ENCODE measurements around the gene SMAD9. TPM values are rescaled to one million over a fixed set of nuclear protein-coding genes. Genes with fewer than 3 reads are reported as not detected.

SMAD9 gene
- total and polyA plus RNA-seq, 5 donors from 2014 or later = 0.06 to 0.15 (median 0.08) TPM; not detected in 2

- ATAC-seq (ENCODE audit: low read depth in 2 of 2) (no peak), DNase-seq (no peak)
- Mint-ChIP-seq H3K27ac (no peak overlapping the region), H3K4me3 (peak overlapping the region in 1 of 4 donors; percentile 21), H3K27me3 (peaks cover 64% of the 10 kb centered on the region), H3K9me3 (peaks cover 0 to 3% (median 0%) of the 10 kb centered on the region in 7 donors), H3K4me1 (peaks cover 0 to 14% (median 0%) of the 10 kb centered on the region in 4 donors), H3K36me3 (no peaks in the 10 kb centered on the region)
- H3K36me3 ChIP-seq (ENCODE audit: control insufficient read depth, insufficient read depth, low read length) = no peaks in the 10 kb centered on the region
- H3K4me1 ChIP-seq (ENCODE audit: control insufficient read depth, insufficient read depth, low read length, poor library complexity, severe bottlenecking) = peaks cover 6% of the 10 kb centered on the region
- peaks cover 44% of the 10 kb centered on the region for H3K27me3 ChIP-seq (ENCODE audit: control insufficient read depth, insufficient read depth, low read length)
- H3K4me3 ChIP-seq (ENCODE audit: low read depth, low read length) = no peak overlapping the region
- H3K27ac ChIP-seq (ENCODE audit: insufficient read depth, low read length, poor library complexity, severe bottlenecking) = no peak overlapping the region
- H3K9me3 ChIP-seq (ENCODE audit: control insufficient read depth in 2 of 2, low read length in 2 of 2) = no peaks in the 10 kb centered on the region
Measured at GRCh38 chr13:36917311-36917710, 2.7 kb downstream of the SMAD9 start.

DNA sequence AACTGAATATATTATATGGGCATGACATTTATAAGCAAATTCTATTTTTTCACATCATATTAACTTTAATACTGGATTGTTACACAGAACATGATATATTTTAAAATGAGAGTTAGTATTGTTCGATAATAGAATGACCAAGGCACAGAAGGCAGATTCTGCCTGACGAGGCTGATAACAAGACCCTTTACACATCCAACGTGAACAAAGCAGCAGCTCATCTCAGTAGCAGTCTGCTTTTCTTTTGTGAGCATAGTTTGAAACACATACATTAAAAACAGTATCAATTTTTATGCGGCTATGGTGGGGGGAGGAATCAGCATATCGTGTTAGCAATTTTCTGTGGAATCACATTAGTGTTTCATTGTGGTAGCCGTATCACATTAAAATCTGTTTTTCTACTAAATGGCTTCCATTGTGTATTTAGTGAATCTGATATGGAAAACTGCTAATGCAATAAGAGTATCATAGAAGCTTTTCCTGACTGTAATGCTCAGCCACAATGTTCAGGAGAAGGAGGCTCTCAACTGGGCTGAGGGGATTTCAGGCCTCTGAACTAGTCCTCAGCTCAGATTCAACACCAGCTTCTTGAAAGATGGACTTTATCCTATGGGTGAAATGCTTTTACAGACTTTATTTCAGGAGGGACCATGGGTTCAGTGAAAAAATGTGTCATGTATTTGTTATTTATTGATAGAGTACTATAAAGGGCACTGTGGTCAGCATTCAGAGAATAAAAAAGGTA lies 4.0 kb downstream of the SMAD9 start:
- DNase-seq (no peak), ATAC-seq (ENCODE audit: low read depth in 2 of 2) (no peak)
- no peak overlapping the region for H3K27ac ChIP-seq (ENCODE audit: insufficient read depth, low read length, poor library complexity, severe bottlenecking)
- H3K4me3 Mint-ChIP-seq = no peak overlapping the region
- H3K9me3 Mint-ChIP-seq = peaks cover 0 to 3% (median 0%) of the 10 kb centered on the region in 7 donors
- peaks cover 0 to 14% (median 0%) of the 10 kb centered on the region in 4 donors for H3K4me1 Mint-ChIP-seq
- no peak overlapping the region for H3K27ac Mint-ChIP-seq
- peaks cover 35% of the 10 kb centered on the region for H3K27me3 ChIP-seq (ENCODE audit: control insufficient read depth, insufficient read depth, low read length)
- H3K9me3 ChIP-seq (ENCODE audit: control insufficient read depth in 2 of 2, low read length in 2 of 2) = no peaks in the 10 kb centered on the region
- H3K36me3 Mint-ChIP-seq = no peaks in the 10 kb centered on the region
- no peak overlapping the region for H3K4me3 ChIP-seq (ENCODE audit: low read depth, low read length)
- H3K4me1 ChIP-seq (ENCODE audit: control insufficient read depth, insufficient read depth, low read length, poor library complexity, severe bottlenecking) = peaks cover 6% of the 10 kb centered on the region
- H3K36me3 ChIP-seq (ENCODE audit: control insufficient read depth, insufficient read depth, low read length) = no peaks in the 10 kb centered on the region
- H3K27me3 Mint-ChIP-seq = peaks cover 56% of the 10 kb centered on the region

DNA sequence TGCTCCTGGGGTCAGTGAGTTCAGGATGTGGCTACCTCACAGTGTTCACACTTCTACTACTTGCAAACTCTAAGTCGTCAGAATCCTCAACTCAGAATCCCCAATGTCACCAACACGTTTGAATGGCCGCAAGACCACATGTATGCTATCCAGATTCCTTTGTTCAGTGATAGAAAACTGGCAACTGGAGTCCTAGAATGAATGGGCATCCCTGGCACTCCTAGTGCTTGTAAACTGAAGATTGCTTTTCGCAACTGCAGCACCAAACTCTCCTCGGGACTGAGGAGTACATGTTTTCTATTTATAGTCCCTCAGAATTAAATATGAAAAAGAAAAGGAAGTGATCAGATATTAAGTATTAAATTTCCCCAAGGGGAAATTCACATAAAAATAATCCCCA lies 4.9 kb downstream of the SMAD9 start:
- H3K4me3 Mint-ChIP-seq = no peak overlapping the region
- H3K27ac Mint-ChIP-seq = no peak overlapping the region
- H3K27ac ChIP-seq (ENCODE audit: insufficient read depth, low read length, poor library complexity, severe bottlenecking) = no peak overlapping the region
- H3K27me3 ChIP-seq (ENCODE audit: control insufficient read depth, insufficient read depth, low read length) = peaks cover 30% of the 10 kb centered on the region
- no peaks in the 10 kb centered on the region for H3K36me3 ChIP-seq (ENCODE audit: control insufficient read depth, insufficient read depth, low read length)
- peaks cover 0 to 3% (median 0%) of the 10 kb centered on the region in 7 donors for H3K9me3 Mint-ChIP-seq
- peaks cover 50% of the 10 kb centered on the region for H3K27me3 Mint-ChIP-seq
- no peak for DNase-seq
- no peaks in the 10 kb centered on the region for H3K9me3 ChIP-seq (ENCODE audit: control insufficient read depth in 2 of 2, low read length in 2 of 2)
- no peaks in the 10 kb centered on the region for H3K36me3 Mint-ChIP-seq
- no peak for ATAC-seq (ENCODE audit: low read depth in 2 of 2)
- H3K4me1 ChIP-seq (ENCODE audit: control insufficient read depth, insufficient read depth, low read length, poor library complexity, severe bottlenecking) = peaks cover 6% of the 10 kb centered on the region
- peaks cover 0 to 7% (median 0%) of the 10 kb centered on the region in 4 donors for H3K4me1 Mint-ChIP-seq
- no peak overlapping the region for H3K4me3 ChIP-seq (ENCODE audit: low read depth, low read length)

- peaks cover 5% of the 10 kb centered on the region for H3K4me1 ChIP-seq (ENCODE audit: control insufficient read depth, insufficient read depth, low read length, poor library complexity, severe bottlenecking)
- H3K9me3 Mint-ChIP-seq = peaks cover 0 to 3% (median 0%) of the 10 kb centered on the region in 7 donors
- H3K36me3 Mint-ChIP-seq = no peaks in the 10 kb centered on the region
- H3K27me3 ChIP-seq (ENCODE audit: control insufficient read depth, insufficient read depth, low read length) = peaks cover 30% of the 10 kb centered on the region
- DNase-seq (no peak), ATAC-seq (ENCODE audit: low read depth in 2 of 2) (no peak)
- no peaks in the 10 kb centered on the region for H3K9me3 ChIP-seq (ENCODE audit: control insufficient read depth in 2 of 2, low read length in 2 of 2)
- H3K27ac ChIP-seq (ENCODE audit: insufficient read depth, low read length, poor library complexity, severe bottlenecking) = no peak overlapping the region
- no peak overlapping the region for H3K4me3 ChIP-seq (ENCODE audit: low read depth, low read length)
- no peak overlapping the region for H3K4me3 Mint-ChIP-seq
- peaks cover 0 to 7% (median 0%) of the 10 kb centered on the region in 4 donors for H3K4me1 Mint-ChIP-seq
- peaks cover 50% of the 10 kb centered on the region for H3K27me3 Mint-ChIP-seq
- no peak overlapping the region for H3K27ac Mint-ChIP-seq
- H3K36me3 ChIP-seq (ENCODE audit: control insufficient read depth, insufficient read depth, low read length) = no peaks in the 10 kb centered on the region
Measured at GRCh38 chr13:36914648-36915047, 5.4 kb downstream of the SMAD9 start.

DNA sequence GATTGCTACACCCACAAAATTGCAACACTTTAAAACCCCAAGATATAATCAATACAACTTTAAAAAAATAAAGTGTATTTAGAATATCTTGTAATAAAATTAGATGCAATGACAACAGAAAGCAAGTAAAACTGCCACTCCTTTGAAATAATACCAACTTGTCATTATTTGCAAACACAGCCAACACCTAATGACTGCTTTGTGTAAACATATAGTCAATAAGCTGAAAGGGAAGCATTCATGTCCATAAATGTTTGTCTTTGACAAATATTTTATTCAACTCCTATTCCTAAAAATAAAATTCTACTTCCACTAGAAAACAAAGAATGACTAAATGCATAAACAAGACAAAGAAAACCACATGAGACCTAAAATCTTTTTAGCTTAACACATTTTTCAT lies 6.6 kb downstream of the SMAD9 start:
- H3K9me3 ChIP-seq (ENCODE audit: control insufficient read depth in 2 of 2, low read length in 2 of 2) = no peaks in the 10 kb centered on the region
- Mint-ChIP-seq H3K9me3 (no peaks in the 10 kb centered on the region), H3K36me3 (no peaks in the 10 kb centered on the region), H3K4me3 (no peak overlapping the region), H3K27me3 (peaks cover 42% of the 10 kb centered on the region), H3K27ac (no peak overlapping the region), H3K4me1 (no peaks in the 10 kb centered on the region)
- DNase-seq = no peak
- peaks cover 24% of the 10 kb centered on the region for H3K27me3 ChIP-seq (ENCODE audit: control insufficient read depth, insufficient read depth, low read length)
- H3K4me3 ChIP-seq (ENCODE audit: low read depth, low read length) = no peak overlapping the region
- H3K36me3 ChIP-seq (ENCODE audit: control insufficient read depth, insufficient read depth, low read length) = no peaks in the 10 kb centered on the region
- ATAC-seq (ENCODE audit: low read depth in 2 of 2) = no peak
- H3K4me1 ChIP-seq (ENCODE audit: control insufficient read depth, insufficient read depth, low read length, poor library complexity, severe bottlenecking) = no peaks in the 10 kb centered on the region
- H3K27ac ChIP-seq (ENCODE audit: insufficient read depth, low read length, poor library complexity, severe bottlenecking) = no peak overlapping the region

DNA sequence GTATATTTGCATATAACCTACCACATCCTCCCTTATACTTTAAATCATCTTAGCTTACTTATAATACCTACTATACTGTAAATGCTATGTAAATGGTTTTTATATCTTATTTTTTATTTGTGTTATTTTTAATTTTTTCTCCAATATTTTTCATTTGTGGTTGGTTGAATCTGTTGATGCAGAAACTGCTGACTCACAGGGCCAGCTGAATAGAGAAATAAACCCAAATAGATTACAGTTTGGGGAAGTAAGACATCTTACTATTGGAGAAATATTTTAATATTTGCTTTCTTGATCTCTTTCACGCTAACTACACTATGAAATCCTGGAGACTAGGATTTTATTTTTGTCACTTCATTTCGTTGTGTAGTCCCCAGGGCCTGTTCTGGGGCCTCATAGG lies 7.1 kb downstream of the SMAD9 start:
- H3K4me1 Mint-ChIP-seq = no peaks in the 10 kb centered on the region
- no peak for ATAC-seq (ENCODE audit: low read depth in 2 of 2)

DNA sequence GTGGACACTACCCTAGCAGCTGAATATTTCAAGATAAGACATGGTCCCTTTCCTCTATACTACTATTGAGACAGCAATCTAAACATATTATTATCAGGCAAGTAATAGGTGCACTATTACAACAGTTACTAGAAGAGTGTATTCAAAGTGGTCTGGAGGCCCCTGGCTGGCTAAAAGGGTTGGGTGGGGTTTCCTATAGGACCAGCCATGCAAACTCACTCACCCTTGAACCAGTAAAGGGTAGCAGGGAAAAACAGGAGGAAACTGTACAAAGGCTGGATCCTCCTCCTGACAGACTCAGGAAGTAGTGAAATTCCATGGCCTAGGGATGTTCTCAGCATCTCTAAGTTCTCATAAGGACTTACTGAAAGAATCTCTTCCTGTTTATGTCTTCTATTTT lies 7.7 kb downstream of the SMAD9 start:
- Mint-ChIP-seq H3K9me3 (no peaks in the 10 kb centered on the region), H3K27ac (no peak overlapping the region), H3K36me3 (no peaks in the 10 kb centered on the region), H3K4me1 (no peaks in the 10 kb centered on the region), H3K27me3 (peaks cover 32% of the 10 kb centered on the region), H3K4me3 (no peak overlapping the region)
- no peaks in the 10 kb centered on the region for H3K36me3 ChIP-seq (ENCODE audit: control insufficient read depth, insufficient read depth, low read length)
- H3K27ac ChIP-seq (ENCODE audit: insufficient read depth, low read length, poor library complexity, severe bottlenecking) = no peak overlapping the region
- H3K9me3 ChIP-seq (ENCODE audit: control insufficient read depth in 2 of 2, low read length in 2 of 2) = no peaks in the 10 kb centered on the region
- no peaks in the 10 kb centered on the region for H3K4me1 ChIP-seq (ENCODE audit: control insufficient read depth, insufficient read depth, low read length, poor library complexity, severe bottlenecking)
- H3K27me3 ChIP-seq (ENCODE audit: control insufficient read depth, insufficient read depth, low read length) = peaks cover 19% of the 10 kb centered on the region
- no peak overlapping the region for H3K4me3 ChIP-seq (ENCODE audit: low read depth, low read length)
- ATAC-seq (ENCODE audit: low read depth in 2 of 2) = no peak
- DNase-seq = no peak

More for the DNA sequence above, 7.1 kb downstream of the SMAD9 start:
- Histone ChIP-seq H3K4me1 (ENCODE audit: control insufficient read depth, insufficient read depth, low read length, poor library complexity, severe bottlenecking) (no peaks in the 10 kb centered on the region), H3K9me3 (ENCODE audit: control insufficient read depth in 2 of 2, low read length in 2 of 2) (no peaks in the 10 kb centered on the region), H3K4me3 (ENCODE audit: low read depth, low read length) (no peak overlapping the region), H3K27ac (ENCODE audit: insufficient read depth, low read length, poor library complexity, severe bottlenecking) (no peak overlapping the region), H3K36me3 (ENCODE audit: control insufficient read depth, insufficient read depth, low read length) (no peaks in the 10 kb centered on the region), H3K27me3 (ENCODE audit: control insufficient read depth, insufficient read depth, low read length) (peaks cover 19% of the 10 kb centered on the region)
- Mint-ChIP-seq H3K27ac (no peak overlapping the region), H3K36me3 (no peaks in the 10 kb centered on the region), H3K27me3 (peaks cover 38% of the 10 kb centered on the region), H3K4me3 (no peak overlapping the region), H3K9me3 (no peaks in the 10 kb centered on the region)
- no peak for DNase-seq

GRCh38 chr13:36910545-36910944 lies 9.5 kb downstream of the SMAD9 start:
- H3K9me3 ChIP-seq (ENCODE audit: control insufficient read depth in 2 of 2, low read length in 2 of 2) = no peaks in the 10 kb centered on the region
- Mint-ChIP-seq H3K27ac (no peak overlapping the region), H3K27me3 (peaks cover 14% of the 10 kb centered on the region), H3K4me3 (no peak overlapping the region), H3K9me3 (no peaks in the 10 kb centered on the region), H3K4me1 (no peaks in the 10 kb centered on the region), H3K36me3 (no peaks in the 10 kb centered on the region)
- H3K27ac ChIP-seq (ENCODE audit: insufficient read depth, low read length, poor library complexity, severe bottlenecking) = no peak overlapping the region
- no peak for DNase-seq
- ATAC-seq (ENCODE audit: low read depth in 2 of 2) = no peak
- no peaks in the 10 kb centered on the region for H3K4me1 ChIP-seq (ENCODE audit: control insufficient read depth, insufficient read depth, low read length, poor library complexity, severe bottlenecking)
- no peak overlapping the region for H3K4me3 ChIP-seq (ENCODE audit: low read depth, low read length)
- peaks cover 4% of the 10 kb centered on the region for H3K27me3 ChIP-seq (ENCODE audit: control insufficient read depth, insufficient read depth, low read length)
- H3K36me3 ChIP-seq (ENCODE audit: control insufficient read depth, insufficient read depth, low read length) = no peaks in the 10 kb centered on the region

Data from CD4-positive, CD25-positive, alpha-beta regulatory T cell (primary cell).